LNCAP (cell line): Measurements from ENCODE around the gene SAMD13.

Experiments
- CTCF ChIP-seq: fragments of 450-650 bp; IDR thresholded peaks from 2 replicates; pipeline ENCODE4 v1.5.1; 2017; ENCODE audit warnings: mild to moderate bottlenecking

SAMD13 gene

DNA sequence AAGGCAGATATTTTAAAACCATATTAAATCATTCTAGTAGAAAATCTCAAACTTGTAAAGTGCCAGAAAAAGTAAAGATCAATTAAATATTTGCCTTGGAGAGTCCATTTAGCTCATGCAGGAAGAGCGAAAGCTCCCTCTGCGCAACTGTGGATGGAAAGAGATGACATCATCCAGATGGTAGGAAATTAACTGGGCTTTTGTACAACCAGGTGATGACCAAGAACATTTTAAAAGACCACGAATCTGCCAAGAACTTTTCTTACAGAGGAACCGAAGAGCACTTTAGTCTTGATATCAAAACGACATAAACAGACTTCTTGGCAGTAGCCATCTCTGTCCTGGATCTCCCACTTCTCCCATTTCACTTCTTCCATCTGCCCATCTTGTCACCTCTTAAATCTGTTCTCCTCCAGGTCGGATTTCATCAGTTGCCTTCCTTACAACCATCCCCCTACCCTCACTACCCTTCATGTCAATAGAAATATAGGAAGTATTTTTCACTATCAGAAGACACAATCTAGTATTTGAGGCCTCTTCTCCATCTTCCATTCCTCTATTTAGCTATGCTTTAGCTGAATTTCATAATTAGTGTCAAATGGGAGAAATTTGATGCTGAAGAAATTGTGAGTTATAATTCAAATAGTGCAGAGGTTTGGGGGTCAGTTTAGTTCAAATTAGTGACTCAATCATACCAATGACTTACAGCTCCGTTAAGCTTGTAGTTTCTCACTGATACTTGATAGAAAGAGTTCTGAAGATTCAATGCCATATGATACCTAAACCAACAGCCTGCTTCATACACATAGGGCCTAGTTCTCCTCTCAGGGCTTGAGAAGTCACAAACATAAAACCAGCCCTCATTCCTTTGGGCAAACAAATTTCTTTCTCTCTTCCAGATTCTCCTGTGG lies 74.7 kb downstream of the SAMD13 start:
- no peak for TF ChIP-seq CTCF

- TF ChIP-seq CTCF: no peak
These were observed 76.1 kb downstream of the SAMD13 start for GRCh38 chr1:84377480-84378095.

- no peak for TF ChIP-seq CTCF
These were observed 77.8 kb downstream of the SAMD13 start for GRCh38 chr1:84379138-84379916.

DNA sequence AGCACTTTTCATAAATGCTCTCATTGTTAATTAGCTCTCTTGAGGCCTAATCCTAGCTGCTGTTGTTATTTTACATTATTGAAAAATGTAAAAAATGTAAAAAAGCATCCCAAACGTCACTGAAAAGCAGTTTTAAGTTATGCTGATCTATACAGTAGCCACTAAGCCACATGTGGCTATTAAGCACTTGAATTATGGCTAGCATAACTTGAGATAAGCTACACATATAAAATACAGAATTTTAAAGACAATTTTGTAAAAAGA lies 78.3 kb downstream of the SAMD13 start:
- TF ChIP-seq CTCF: no peak

GRCh38 chr1:84382127-84382526 lies 80.6 kb downstream of the SAMD13 start:
- TF ChIP-seq CTCF: no peak

- no peak for TF ChIP-seq CTCF
These were observed 83.8 kb downstream of the SAMD13 start for GRCh38 chr1:84385347-84385746.

GRCh38 chr1:84386716-84387479 lies 85.4 kb downstream of the SAMD13 start:
- no peak for TF ChIP-seq CTCF
